Lower lobe of right lung (tissue), 2 donors: ENCODE measurements around the gene SPP1. TPM values are rescaled to one million over a fixed set of nuclear protein-coding genes. Genes with fewer than 3 reads are reported as not detected.

Source experiments
- ATAC-seq, 2 donors: fragments of 200-7000 bp; cut with Tn5 transposase; one replicate each; pipeline ENCODE4 v1.9.1; 2020 to 2022; ENCODE audit warnings: mild to moderate bottlenecking in 2 of 2, moderate library complexity in 2 of 2
- DNase-seq: peaks from one replicate; pipeline ENCODE4 v3.0.0-alpha.2; 2020
- H3K27ac ChIP-seq: fragments of 200-600 bp; one replicate; pipeline ENCODE4 v1.8.0; 2022
- H3K27me3 ChIP-seq: fragments of 200-600 bp; one replicate; pipeline ENCODE4 v1.8.0; 2022; ENCODE audit warnings: low read depth
- H3K36me3 ChIP-seq: fragments of 200-600 bp; one replicate; pipeline ENCODE4 v1.8.0; 2022; ENCODE audit warnings: mild to moderate bottlenecking
- H3K4me1 ChIP-seq: fragments of 200-600 bp; one replicate; pipeline ENCODE4 v1.8.0; 2022
- H3K4me3 ChIP-seq: fragments of 200-600 bp; one replicate; pipeline ENCODE4 v1.8.0; 2022; ENCODE audit warnings: mild to moderate bottlenecking
- H3K9me3 ChIP-seq: fragments of 200-600 bp; one replicate; pipeline ENCODE4 v1.8.0; 2022
- intact Hi-C: fragments of 100-400 bp; cut with DNase I; formaldehyde crosslinking; loops from one replicate; pipeline ENCODE4 v1.11.0; 2022
- long read RNA-seq: library from polyadenylated mRNA; unstranded; transcript quantifications from one replicate; pipeline ENCODE4 v2.0.0, GENCODE V29; 2021
- total RNA-seq: library from RNA; stranded (reverse); fragmentation: NEBNext Ultra II Directional; extraction: Animal tissue kit (Norgen Biotek cat#: 25700); gene quantifications from one replicate; pipeline ENCODE4 v1.2.1, GENCODE V29; 2021
- TF ChIP-seq, protein P1 (sequence below): fragments of 200-600 bp; IDR thresholded peaks from one replicate; pipeline ENCODE4 v1.8.0; 2022; ENCODE audit warnings: antibody characterized with exemption, mild to moderate bottlenecking
- donor health status: DM: no; HTN: yes; CAD: no; lungs with severe emphysema.

SPP1 gene
- total RNA-seq = 8.0 TPM
- long read RNA-seq, transcript SPP1-203 (7 exons, 1,473 nt) = major isoform, 5 of 9 reads
- long read RNA-seq, partial matches to known transcripts = 0 of 9 reads
- long read RNA-seq, other reads (novel, unspliced or antisense) = 0 of 9 reads

- Histone ChIP-seq H3K27ac (no peak within 1 kb of the TSS), H3K4me3 (no peak within 1 kb of the TSS), H3K36me3 (no peaks in the 10 kb centered on the region), H3K9me3 (no peaks in the 10 kb centered on the region), H3K4me1 (peaks cover 7% of the 10 kb centered on the region), H3K27me3 (peaks cover 10% of the 10 kb centered on the region)
- no peak for DNase-seq
- intact Hi-C loops = loop anchor here (10.0 kb wide), 1 partner anchor 121 kb away; no protein-coding TSS in a partner anchor
- no peak for ATAC-seq
- TF ChIP-seq, protein P1, sequence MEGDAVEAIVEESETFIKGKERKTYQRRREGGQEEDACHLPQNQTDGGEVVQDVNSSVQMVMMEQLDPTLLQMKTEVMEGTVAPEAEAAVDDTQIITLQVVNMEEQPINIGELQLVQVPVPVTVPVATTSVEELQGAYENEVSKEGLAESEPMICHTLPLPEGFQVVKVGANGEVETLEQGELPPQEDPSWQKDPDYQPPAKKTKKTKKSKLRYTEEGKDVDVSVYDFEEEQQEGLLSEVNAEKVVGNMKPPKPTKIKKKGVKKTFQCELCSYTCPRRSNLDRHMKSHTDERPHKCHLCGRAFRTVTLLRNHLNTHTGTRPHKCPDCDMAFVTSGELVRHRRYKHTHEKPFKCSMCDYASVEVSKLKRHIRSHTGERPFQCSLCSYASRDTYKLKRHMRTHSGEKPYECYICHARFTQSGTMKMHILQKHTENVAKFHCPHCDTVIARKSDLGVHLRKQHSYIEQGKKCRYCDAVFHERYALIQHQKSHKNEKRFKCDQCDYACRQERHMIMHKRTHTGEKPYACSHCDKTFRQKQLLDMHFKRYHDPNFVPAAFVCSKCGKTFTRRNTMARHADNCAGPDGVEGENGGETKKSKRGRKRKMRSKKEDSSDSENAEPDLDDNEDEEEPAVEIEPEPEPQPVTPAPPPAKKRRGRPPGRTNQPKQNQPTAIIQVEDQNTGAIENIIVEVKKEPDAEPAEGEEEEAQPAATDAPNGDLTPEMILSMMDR = no peak
These were observed at the start of gene SPP1 for GRCh38 chr4:87975466-87975865. Gene SPP1, plus strand, starts transcription at chr4:87975714. Its CDS starts 1,182 bp downstream, at chr4:87976896.

GRCh38 chr4:87926554-87927098, 48.9 kb upstream of the SPP1 start:
- Histone ChIP-seq H3K4me3 (no peak overlapping the region), H3K27me3 (no peaks in the 10 kb centered on the region), H3K9me3 (no peaks in the 10 kb centered on the region), H3K27ac (no peak overlapping the region), H3K4me1 (no peaks in the 10 kb centered on the region), H3K36me3 (no peaks in the 10 kb centered on the region)
- TF ChIP-seq, protein P1 = no peak
- intact Hi-C loops = no loop called here
- no peak for ATAC-seq
- DNase-seq = no peak

DNA sequence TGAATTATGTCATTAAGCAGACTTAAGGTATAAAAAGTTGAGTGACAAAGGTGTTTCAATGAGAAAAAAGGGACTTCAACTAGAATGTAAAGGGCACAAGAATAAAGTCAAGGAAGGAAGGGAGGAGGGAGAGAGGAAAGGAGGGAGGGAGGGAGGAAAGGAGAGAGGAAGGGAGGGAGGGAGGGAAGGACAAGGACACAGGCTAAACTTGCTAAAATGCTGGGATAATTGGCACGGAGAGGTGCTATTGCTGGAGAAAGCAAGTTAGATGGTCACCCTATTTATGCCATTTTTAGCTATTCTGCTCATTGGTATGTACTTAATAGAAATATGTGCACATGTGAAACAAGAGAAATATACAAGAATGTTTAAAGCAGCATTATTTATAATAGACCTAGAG, 44.9 kb upstream of the SPP1 start:
- no peak for ATAC-seq
- TF ChIP-seq, protein P1 = no peak
- Histone ChIP-seq H3K9me3 (no peaks in the 10 kb centered on the region), H3K27ac (no peak overlapping the region), H3K36me3 (no peaks in the 10 kb centered on the region), H3K27me3 (no peaks in the 10 kb centered on the region), H3K4me3 (no peak overlapping the region), H3K4me1 (no peaks in the 10 kb centered on the region)
- intact Hi-C loops = no loop called here
- DNase-seq = no peak

- Histone ChIP-seq H3K27ac (no peak overlapping the region), H3K4me3 (no peak overlapping the region), H3K27me3 (no peaks in the 10 kb centered on the region), H3K36me3 (no peaks in the 10 kb centered on the region), H3K4me1 (no peaks in the 10 kb centered on the region), H3K9me3 (no peaks in the 10 kb centered on the region)
- TF ChIP-seq, protein P1 = no peak
- ATAC-seq (no peak), DNase-seq (no peak)
- intact Hi-C loops = no loop called here
These were observed 43.6 kb upstream of the SPP1 start for GRCh38 chr4:87931932-87932331.

DNA sequence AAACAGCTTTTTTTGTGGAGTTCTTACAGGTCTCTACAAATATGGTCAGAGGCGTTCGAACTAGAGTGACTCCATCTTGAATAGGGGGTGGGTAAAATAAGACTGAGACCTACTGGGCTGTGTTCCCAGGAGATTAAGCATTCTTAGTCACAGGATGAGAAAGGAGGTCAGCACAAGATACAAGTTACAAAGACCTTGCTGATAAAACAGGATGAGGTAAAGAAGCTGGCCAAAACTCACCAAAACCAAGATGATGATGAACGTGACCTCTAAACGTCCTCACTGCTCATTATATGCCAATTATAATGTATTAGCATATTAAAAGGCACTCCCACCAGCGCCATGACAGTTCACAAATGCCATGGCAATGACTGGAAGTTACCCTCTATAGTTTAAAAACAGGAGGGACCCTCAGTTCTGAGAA, 42.8 kb upstream of the SPP1 start:
- H3K27ac ChIP-seq = no peak overlapping the region
- no peaks in the 10 kb centered on the region for H3K4me1 ChIP-seq
- ATAC-seq = no peak
- TF ChIP-seq, protein P1 = no peak
- DNase-seq = no peak
- intact Hi-C loops = no loop called here
- no peaks in the 10 kb centered on the region for H3K9me3 ChIP-seq
- H3K27me3 ChIP-seq = no peaks in the 10 kb centered on the region
- H3K4me3 ChIP-seq = no peak overlapping the region
- H3K36me3 ChIP-seq = no peaks in the 10 kb centered on the region
